Measurements from ENCODE around the gene CSTB.

Gene CSTB

DNA sequence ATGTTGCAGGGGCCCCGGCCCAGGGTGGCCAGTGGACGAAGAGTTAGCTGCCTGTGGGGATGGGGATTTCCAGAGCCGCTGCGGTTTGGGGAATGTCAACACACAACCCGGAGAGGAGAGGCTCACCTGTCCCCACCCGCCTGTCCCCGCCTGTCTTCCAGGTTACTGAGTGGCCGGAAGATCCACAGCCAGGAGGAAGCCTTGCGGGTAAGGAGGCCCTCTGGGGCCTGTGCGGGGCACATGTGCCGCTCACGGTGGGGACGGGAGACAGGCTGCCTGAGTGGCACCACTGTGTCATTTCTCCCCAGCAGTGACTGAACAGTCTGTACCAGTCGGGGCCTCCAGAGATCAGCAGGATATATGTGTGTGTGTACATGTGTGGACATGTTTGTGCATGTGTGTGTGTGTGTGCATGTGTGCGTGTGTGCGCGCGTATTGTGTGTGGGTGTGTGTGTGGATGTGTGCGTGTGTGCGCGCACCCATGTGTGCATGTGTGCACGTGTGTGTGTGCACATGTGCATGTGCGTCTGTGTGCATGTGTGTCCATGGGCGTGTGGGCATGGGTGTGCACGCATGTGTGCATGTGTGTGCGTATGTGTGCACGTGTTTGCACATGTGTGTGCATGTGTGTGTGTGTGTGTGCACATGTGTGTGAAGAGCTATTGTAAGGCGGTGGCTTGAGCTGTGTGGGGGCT is 25.6 kb downstream of the CSTB start:
- ChIA-PET CTCF (interaction anchor here (1.1 kb wide), 1 partner anchor 21 kb away, joined by 4 read pairs; no protein-coding TSS in a partner anchor), POLR2A (no interaction called here)
- H3K36me3 ChIP-seq (ENCODE audit: control insufficient read depth in 2 of 2, insufficient read depth in 1 of 2, low read length in 2 of 2) = peaks cover 10 to 90% of the 10 kb centered on the region in 2 experiments; a peak in 2 of 3 replicates
- H3K4me1 ChIP-seq (ENCODE audit: control insufficient read depth, insufficient read depth, low read length) = no peaks in the 10 kb centered on the region
- no peak overlapping the region for H3K4me3 ChIP-seq (ENCODE audit: low read depth, low read length)
- peak overlapping the region; percentile 33; the same call in 1 of the 2 replicates for H3K27ac ChIP-seq (ENCODE audit: extremely low read depth, low read depth, low read length)
- no peaks in the 10 kb centered on the region for H3K9me3 ChIP-seq (ENCODE audit: control insufficient read depth, insufficient read depth, low read depth, low read length)
- TF ChIP-seq ZFP41 (tag by site-specific recombination; IDR thresholded peaks at IDR 0.05; ENCODE audit: borderline replicate concordance) = no peak
- 0 out of 2 replicates have a peak, but pooled peaks have one; percentile 14 for TF ChIP-seq ZIC2 (tag by site-specific recombination; IDR thresholded peaks at IDR 0.05)
- no peak for TF ChIP-seq ZBTB7A (tag by site-specific recombination; IDR thresholded peaks at IDR 0.05; ENCODE audit: low read depth)
- no peak for TF ChIP-seq ZNF10 (tag by site-specific recombination; IDR thresholded peaks at IDR 0.05)
- no peak for TF ChIP-seq ZNF660 (tag by site-specific recombination; IDR thresholded peaks at IDR 0.05)
- no peak for TF ChIP-seq OVOL3 (tag by site-specific recombination; IDR thresholded peaks at IDR 0.05)
- no peak for TF ChIP-seq YY2 (tag by site-specific recombination; IDR thresholded peaks at IDR 0.05)
- TF ChIP-seq ZNF48 (tag by site-specific recombination; IDR thresholded peaks at IDR 0.05) = 0 out of 2 replicates have a peak, but pooled peaks have one; percentile 85
- TF ChIP-seq, protein P1, sequence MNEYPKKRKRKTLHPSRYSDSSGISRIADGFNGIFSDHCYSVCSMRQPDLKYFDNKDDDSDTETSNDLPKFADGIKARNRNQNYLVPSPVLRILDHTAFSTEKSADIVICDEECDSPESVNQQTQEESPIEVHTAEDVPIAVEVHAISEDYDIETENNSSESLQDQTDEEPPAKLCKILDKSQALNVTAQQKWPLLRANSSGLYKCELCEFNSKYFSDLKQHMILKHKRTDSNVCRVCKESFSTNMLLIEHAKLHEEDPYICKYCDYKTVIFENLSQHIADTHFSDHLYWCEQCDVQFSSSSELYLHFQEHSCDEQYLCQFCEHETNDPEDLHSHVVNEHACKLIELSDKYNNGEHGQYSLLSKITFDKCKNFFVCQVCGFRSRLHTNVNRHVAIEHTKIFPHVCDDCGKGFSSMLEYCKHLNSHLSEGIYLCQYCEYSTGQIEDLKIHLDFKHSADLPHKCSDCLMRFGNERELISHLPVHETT (tag by site-specific recombination; IDR thresholded peaks at IDR 0.05) = peak; percentile 27; the same call in 1 of the 2 replicates
- no peak for TF ChIP-seq ZNF571 (tag by site-specific recombination; IDR thresholded peaks at IDR 0.05)
- TF ChIP-seq, protein P2, sequence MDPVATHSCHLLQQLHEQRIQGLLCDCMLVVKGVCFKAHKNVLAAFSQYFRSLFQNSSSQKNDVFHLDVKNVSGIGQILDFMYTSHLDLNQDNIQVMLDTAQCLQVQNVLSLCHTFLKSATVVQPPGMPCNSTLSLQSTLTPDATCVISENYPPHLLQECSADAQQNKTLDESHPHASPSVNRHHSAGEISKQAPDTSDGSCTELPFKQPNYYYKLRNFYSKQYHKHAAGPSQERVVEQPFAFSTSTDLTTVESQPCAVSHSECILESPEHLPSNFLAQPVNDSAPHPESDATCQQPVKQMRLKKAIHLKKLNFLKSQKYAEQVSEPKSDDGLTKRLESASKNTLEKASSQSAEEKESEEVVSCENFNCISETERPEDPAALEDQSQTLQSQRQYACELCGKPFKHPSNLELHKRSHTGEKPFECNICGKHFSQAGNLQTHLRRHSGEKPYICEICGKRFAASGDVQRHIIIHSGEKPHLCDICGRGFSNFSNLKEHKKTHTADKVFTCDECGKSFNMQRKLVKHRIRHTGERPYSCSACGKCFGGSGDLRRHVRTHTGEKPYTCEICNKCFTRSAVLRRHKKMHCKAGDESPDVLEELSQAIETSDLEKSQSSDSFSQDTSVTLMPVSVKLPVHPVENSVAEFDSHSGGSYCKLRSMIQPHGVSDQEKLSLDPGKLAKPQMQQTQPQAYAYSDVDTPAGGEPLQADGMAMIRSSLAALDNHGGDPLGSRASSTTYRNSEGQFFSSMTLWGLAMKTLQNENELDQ (tag by site-specific recombination; IDR thresholded peaks at IDR 0.05; ENCODE audit: low read depth) = no peak
- TF ChIP-seq KLF9 (tag by site-specific recombination; IDR thresholded peaks at IDR 0.05; ENCODE audit: low read depth) = no peak; the same call in 1 of the 2 replicates
- no peak for TF ChIP-seq BCL11B (tag by site-specific recombination; IDR thresholded peaks at IDR 0.05; ENCODE audit: low read depth)
- TF ChIP-seq, protein P3, sequence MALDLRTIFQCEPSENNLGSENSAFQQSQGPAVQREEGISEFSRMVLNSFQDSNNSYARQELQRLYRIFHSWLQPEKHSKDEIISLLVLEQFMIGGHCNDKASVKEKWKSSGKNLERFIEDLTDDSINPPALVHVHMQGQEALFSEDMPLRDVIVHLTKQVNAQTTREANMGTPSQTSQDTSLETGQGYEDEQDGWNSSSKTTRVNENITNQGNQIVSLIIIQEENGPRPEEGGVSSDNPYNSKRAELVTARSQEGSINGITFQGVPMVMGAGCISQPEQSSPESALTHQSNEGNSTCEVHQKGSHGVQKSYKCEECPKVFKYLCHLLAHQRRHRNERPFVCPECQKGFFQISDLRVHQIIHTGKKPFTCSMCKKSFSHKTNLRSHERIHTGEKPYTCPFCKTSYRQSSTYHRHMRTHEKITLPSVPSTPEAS (tag by site-specific recombination; IDR thresholded peaks at IDR 0.05) = peak; percentile 98
- peak; percentile 35; the same call in 1 of the 2 replicates for TF ChIP-seq KLF8 (tag by site-specific recombination; IDR thresholded peaks at IDR 0.05)
- TF ChIP-seq, protein P4, sequence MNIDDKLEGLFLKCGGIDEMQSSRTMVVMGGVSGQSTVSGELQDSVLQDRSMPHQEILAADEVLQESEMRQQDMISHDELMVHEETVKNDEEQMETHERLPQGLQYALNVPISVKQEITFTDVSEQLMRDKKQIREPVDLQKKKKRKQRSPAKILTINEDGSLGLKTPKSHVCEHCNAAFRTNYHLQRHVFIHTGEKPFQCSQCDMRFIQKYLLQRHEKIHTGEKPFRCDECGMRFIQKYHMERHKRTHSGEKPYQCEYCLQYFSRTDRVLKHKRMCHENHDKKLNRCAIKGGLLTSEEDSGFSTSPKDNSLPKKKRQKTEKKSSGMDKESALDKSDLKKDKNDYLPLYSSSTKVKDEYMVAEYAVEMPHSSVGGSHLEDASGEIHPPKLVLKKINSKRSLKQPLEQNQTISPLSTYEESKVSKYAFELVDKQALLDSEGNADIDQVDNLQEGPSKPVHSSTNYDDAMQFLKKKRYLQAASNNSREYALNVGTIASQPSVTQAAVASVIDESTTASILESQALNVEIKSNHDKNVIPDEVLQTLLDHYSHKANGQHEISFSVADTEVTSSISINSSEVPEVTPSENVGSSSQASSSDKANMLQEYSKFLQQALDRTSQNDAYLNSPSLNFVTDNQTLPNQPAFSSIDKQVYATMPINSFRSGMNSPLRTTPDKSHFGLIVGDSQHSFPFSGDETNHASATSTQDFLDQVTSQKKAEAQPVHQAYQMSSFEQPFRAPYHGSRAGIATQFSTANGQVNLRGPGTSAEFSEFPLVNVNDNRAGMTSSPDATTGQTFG (tag by site-specific recombination; IDR thresholded peaks at IDR 0.05; ENCODE audit: borderline replicate concordance) = no peak
- no peak for TF ChIP-seq ZNF239 (tag by site-specific recombination; IDR thresholded peaks at IDR 0.05)
- no peak for TF ChIP-seq ZSCAN23 (tag by site-specific recombination; IDR thresholded peaks at IDR 0.05)
- no peak for TF ChIP-seq ZNF664 (tag by site-specific recombination; IDR thresholded peaks at IDR 0.05)
- TF ChIP-seq, protein P5, sequence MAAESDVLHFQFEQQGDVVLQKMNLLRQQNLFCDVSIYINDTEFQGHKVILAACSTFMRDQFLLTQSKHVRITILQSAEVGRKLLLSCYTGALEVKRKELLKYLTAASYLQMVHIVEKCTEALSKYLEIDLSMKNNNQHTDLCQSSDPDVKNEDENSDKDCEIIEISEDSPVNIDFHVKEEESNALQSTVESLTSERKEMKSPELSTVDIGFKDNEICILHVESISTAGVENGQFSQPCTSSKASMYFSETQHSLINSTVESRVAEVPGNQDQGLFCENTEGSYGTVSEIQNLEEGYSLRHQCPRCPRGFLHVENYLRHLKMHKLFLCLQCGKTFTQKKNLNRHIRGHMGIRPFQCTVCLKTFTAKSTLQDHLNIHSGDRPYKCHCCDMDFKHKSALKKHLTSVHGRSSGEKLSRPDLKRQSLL (tag by site-specific recombination; IDR thresholded peaks at IDR 0.05) = no peak
- TF ChIP-seq OSR2 (tag by site-specific recombination; IDR thresholded peaks at IDR 0.05) = no peak
- TF ChIP-seq ZNF335 (tag by site-specific recombination; conservative IDR thresholded peaks at IDR 0.05) = no peak
- peak; percentile 85; the same call in 1 of the 2 replicates for TF ChIP-seq ZNF311 (tag by site-specific recombination; IDR thresholded peaks at IDR 0.05; ENCODE audit: borderline replicate concordance)
- TF ChIP-seq ZNF560 (tag by site-specific recombination; IDR thresholded peaks at IDR 0.05; ENCODE audit: borderline replicate concordance) = no peak
- TF ChIP-seq, protein P6, sequence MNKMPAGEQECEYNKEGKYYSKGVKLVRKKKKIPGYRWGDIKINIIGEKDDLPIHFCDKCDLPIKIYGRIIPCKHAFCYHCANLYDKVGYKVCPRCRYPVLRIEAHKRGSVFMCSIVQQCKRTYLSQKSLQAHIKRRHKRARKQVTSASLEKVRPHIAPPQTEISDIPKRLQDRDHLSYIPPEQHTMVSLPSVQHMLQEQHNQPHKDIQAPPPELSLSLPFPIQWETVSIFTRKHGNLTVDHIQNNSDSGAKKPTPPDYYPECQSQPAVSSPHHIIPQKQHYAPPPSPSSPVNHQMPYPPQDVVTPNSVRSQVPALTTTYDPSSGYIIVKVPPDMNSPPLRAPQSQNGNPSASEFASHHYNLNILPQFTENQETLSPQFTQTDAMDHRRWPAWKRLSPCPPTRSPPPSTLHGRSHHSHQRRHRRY (tag by site-specific recombination; IDR thresholded peaks at IDR 0.05) = no peak
- TF ChIP-seq, protein P7, sequence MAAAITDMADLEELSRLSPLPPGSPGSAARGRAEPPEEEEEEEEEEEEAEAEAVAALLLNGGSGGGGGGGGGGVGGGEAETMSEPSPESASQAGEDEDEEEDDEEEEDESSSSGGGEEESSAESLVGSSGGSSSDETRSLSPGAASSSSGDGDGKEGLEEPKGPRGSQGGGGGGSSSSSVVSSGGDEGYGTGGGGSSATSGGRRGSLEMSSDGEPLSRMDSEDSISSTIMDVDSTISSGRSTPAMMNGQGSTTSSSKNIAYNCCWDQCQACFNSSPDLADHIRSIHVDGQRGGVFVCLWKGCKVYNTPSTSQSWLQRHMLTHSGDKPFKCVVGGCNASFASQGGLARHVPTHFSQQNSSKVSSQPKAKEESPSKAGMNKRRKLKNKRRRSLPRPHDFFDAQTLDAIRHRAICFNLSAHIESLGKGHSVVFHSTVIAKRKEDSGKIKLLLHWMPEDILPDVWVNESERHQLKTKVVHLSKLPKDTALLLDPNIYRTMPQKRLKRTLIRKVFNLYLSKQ (tag by site-specific recombination; IDR thresholded peaks at IDR 0.05; ENCODE audit: borderline replicate concordance) = no peak
